ENCODE results near the gene DNAH17.

Gene DNAH17

DNA sequence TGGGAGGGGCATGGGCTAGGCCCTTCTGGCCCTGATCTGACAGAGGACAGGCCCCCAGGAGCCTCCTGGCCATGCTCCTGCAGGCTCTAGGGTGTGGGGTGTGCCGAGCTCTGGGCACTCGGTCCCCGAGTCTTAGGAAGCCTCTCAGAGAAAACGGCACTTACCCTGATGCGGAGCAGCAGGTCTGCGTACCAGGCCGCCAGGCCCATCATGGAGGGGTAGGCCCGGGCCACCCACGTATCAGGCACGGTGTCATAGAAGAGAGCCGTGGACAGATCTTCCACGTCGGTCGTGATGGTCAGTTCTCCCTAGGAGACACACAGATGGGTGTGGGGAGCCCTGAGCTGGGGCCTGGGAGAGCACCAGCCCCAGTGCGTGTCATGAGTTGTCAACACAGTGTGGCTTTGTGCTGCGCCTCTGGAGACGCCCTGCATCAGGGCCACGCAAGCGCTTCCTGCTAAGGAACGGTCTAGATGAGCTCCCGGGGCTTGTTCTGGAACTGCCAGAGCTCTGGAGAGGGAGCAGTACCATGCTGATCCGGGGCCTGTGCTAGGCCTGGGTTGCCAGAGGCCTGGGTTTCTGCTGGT lies 150.8 kb downstream of the DNAH17 start:
- Histone ChIP-seq H3K9ac (ENCODE audit: low read length in 2 of 2) (no peak overlapping the region), H3K27ac (ENCODE audit: low read length) (no peak overlapping the region), H3K36me3 (ENCODE audit: control insufficient read depth in 2 of 2, insufficient read depth in 2 of 2, low read length in 2 of 2) (peaks cover 11 to 22% of the 10 kb centered on the region in 2 donors), H3K4me1 (ENCODE audit: control insufficient read depth, insufficient read depth, low read length) (peaks cover 8% of the 10 kb centered on the region), H3K4me3 (ENCODE audit: low read length in 2 of 2) (no peak overlapping the region), H3K9me3 (ENCODE audit: control insufficient read depth in 2 of 2, low read length in 2 of 2) (no peaks in the 10 kb centered on the region), H3K27me3 (ENCODE audit: control insufficient read depth in 1 of 2, insufficient read depth in 2 of 2, low read length in 2 of 2) (no peaks in the 10 kb centered on the region)

DNA sequence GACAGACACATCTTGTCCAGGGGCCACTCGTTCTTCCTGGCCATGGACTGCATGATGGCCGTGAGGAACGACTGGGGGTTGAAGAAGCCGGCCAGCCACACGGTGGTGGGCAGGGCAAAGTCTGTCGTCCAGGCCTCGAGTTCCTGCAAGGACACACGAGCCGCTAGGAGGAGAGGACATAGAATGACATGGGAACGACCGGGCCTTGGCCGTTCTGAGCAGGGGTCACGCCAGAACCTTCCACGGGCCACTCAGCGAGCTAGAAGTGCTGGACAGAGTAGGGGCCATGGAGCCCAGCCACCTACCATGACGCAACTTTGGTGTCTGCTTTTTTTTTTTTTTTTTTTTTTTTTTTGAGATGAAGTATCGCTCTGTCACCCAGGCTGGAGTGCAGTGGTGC lies 151.8 kb downstream of the DNAH17 start:
- H3K27me3 ChIP-seq (ENCODE audit: control insufficient read depth in 1 of 2, insufficient read depth in 2 of 2, low read length in 2 of 2) = no peaks in the 10 kb centered on the region
- H3K9ac ChIP-seq (ENCODE audit: low read length in 2 of 2) = no peak overlapping the region
- H3K4me1 ChIP-seq (ENCODE audit: control insufficient read depth, insufficient read depth, low read length) = peaks cover 11% of the 10 kb centered on the region
- no peak overlapping the region for H3K27ac ChIP-seq (ENCODE audit: low read length)
- peaks cover 15 to 28% of the 10 kb centered on the region in 2 donors for H3K36me3 ChIP-seq (ENCODE audit: control insufficient read depth in 2 of 2, insufficient read depth in 2 of 2, low read length in 2 of 2)
- H3K9me3 ChIP-seq (ENCODE audit: control insufficient read depth in 2 of 2, low read length in 2 of 2) = no peaks in the 10 kb centered on the region
- H3K4me3 ChIP-seq (ENCODE audit: low read length in 2 of 2) = no peak overlapping the region

DNA sequence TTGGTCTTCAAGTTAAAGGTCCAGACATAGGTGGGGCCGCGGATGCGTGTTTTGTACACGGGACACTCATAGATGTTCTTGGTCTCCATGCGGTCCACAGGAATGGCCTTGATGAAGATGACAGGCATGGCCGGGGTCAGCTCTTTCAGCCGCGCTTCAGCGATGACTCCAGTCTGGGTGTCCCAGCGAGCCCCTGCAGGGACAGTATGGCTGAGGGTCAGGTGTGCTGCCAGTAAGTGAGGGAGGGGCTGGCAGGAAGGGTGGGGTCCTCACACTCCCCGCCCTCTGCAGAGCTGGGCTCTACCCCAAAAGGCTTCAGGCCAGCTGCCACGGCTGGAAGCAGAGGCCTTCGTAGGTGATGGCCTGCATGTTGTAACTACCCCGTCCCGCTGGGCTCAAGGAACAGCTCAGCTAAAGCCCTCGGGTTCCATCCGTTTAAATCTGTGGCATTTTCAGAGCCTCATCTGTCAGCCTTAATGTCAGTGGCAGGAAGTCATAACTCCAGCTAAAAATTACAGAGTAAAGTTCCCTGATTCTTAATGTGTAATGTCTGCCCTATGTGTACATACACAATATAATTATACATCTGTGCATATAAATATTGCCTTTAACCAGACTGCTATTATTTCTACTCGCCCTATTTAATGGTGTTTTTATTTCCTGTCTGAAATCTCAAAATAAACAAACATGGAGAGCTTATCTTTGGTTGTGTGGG lies 153.1 kb downstream of the DNAH17 start:
- peaks cover 17% of the 10 kb centered on the region for H3K4me1 ChIP-seq (ENCODE audit: control insufficient read depth, insufficient read depth, low read length)
- H3K9me3 ChIP-seq (ENCODE audit: control insufficient read depth in 2 of 2, low read length in 2 of 2) = no peaks in the 10 kb centered on the region
- no peak overlapping the region for H3K27ac ChIP-seq (ENCODE audit: low read length)
- no peak overlapping the region for H3K9ac ChIP-seq (ENCODE audit: low read length in 2 of 2)
- H3K27me3 ChIP-seq (ENCODE audit: control insufficient read depth in 1 of 2, insufficient read depth in 2 of 2, low read length in 2 of 2) = no peaks in the 10 kb centered on the region
- no peak overlapping the region for H3K4me3 ChIP-seq (ENCODE audit: low read length in 2 of 2)
- H3K36me3 ChIP-seq (ENCODE audit: control insufficient read depth in 2 of 2, insufficient read depth in 2 of 2, low read length in 2 of 2) = peaks cover 20 to 34% of the 10 kb centered on the region in 2 donors

DNA sequence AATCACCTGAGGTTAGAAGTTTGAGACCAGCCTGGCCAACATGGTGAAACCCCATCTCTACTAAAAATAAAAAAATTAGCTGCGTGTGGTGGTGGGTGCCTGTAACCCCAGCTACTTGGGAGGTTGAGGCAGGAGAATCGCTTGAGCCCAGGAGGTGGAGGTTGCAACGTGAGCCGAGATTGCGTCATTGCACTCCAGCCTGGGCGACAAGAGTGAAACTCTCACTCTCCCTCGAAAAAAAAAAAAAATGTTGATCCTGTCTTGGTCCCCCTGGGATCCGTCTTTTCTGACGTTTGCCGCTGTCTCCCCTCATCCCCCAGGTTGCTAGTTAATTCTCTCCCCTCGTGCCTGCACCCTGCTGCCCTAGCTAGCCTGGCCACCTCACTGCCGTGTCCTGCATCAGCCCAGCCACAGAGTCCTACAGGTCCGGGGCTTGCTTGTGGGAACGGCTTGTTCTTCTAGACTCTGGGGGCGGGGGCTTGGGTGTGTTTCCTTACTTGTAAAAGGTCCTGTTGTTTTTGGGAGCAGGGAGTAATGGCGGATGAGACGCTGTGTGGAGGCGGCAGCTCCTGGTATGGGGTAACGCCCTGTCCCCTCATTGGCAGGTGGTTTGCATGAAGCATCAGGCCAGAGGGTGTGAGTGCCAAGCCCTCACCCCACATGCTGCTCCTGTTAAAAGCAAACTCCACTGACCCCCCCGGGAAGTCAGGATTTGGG lies 154.2 kb downstream of the DNAH17 start:
- H3K27ac ChIP-seq (ENCODE audit: low read length) = no peak overlapping the region
- H3K9me3 ChIP-seq (ENCODE audit: control insufficient read depth in 2 of 2, low read length in 2 of 2) = no peaks in the 10 kb centered on the region
- H3K9ac ChIP-seq (ENCODE audit: low read length in 2 of 2) = no peak overlapping the region
- no peaks in the 10 kb centered on the region for H3K27me3 ChIP-seq (ENCODE audit: control insufficient read depth in 1 of 2, insufficient read depth in 2 of 2, low read length in 2 of 2)
- H3K36me3 ChIP-seq (ENCODE audit: control insufficient read depth in 2 of 2, insufficient read depth in 2 of 2, low read length in 2 of 2) = peaks cover 20 to 34% of the 10 kb centered on the region in 2 donors
- H3K4me3 ChIP-seq (ENCODE audit: low read length in 2 of 2) = no peak overlapping the region
- peaks cover 11% of the 10 kb centered on the region for H3K4me1 ChIP-seq (ENCODE audit: control insufficient read depth, insufficient read depth, low read length)

- H3K9ac ChIP-seq (ENCODE audit: low read length in 2 of 2) = no peak overlapping the region
- H3K4me1 ChIP-seq (ENCODE audit: control insufficient read depth, insufficient read depth, low read length) = peaks cover 14% of the 10 kb centered on the region
Measured at GRCh38 chr17:78422267-78422605, 155.0 kb downstream of the DNAH17 start.

DNA sequence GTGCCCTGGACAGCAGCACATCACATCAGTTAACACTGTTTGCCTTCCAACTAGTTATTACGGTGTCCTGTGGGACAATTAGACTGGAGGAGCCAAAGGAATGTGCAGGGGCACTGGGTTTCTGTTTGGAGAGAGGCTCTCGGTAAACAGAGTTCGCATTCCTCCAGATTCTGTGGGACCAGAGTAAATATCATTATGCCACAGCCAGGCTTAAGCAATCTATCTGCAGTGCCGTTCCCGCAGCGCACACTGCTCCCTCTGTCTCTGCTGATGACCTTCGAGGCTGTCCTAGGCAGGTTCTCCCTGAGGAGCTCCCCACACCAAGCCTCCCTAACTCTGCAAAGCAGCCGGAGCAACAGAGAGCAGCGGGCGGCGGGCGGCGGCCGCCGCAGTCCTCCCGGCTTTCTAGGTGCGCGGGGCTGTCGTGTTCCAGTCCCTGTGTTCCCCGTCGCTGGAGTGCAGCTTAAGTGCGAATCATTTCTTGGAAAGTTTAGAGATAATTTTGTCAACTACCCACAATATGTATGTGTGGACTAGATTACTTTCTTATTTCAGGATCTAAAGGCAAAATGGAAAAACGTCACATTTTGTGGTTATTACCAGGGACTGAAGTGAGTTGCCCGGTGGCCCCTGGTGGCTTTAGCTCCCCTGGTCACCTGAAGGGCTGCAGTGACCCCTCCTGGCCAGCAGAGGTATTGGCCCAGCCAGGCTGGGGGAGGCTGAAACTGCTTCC lies 155.5 kb downstream of the DNAH17 start:
- Histone ChIP-seq H3K27ac (ENCODE audit: low read length) (no peak overlapping the region), H3K4me3 (ENCODE audit: low read length in 2 of 2) (no peak overlapping the region), H3K27me3 (ENCODE audit: control insufficient read depth in 1 of 2, insufficient read depth in 2 of 2, low read length in 2 of 2) (no peaks in the 10 kb centered on the region), H3K4me1 (ENCODE audit: control insufficient read depth, insufficient read depth, low read length) (peaks cover 19% of the 10 kb centered on the region), H3K9ac (ENCODE audit: low read length in 2 of 2) (no peak overlapping the region), H3K36me3 (ENCODE audit: control insufficient read depth in 2 of 2, insufficient read depth in 2 of 2, low read length in 2 of 2) (peaks cover 20 to 33% of the 10 kb centered on the region in 2 donors), H3K9me3 (ENCODE audit: control insufficient read depth in 2 of 2, low read length in 2 of 2) (no peaks in the 10 kb centered on the region)

More at GRCh38 chr17:78422267-78422605, 155.0 kb downstream of the DNAH17 start:
- no peak overlapping the region for H3K27ac ChIP-seq (ENCODE audit: low read length)
- H3K27me3 ChIP-seq (ENCODE audit: control insufficient read depth in 1 of 2, insufficient read depth in 2 of 2, low read length in 2 of 2) = no peaks in the 10 kb centered on the region
- no peaks in the 10 kb centered on the region for H3K9me3 ChIP-seq (ENCODE audit: control insufficient read depth in 2 of 2, low read length in 2 of 2)
- no peak overlapping the region for H3K4me3 ChIP-seq (ENCODE audit: low read length in 2 of 2)
- peaks cover 20 to 34% of the 10 kb centered on the region in 2 donors for H3K36me3 ChIP-seq (ENCODE audit: control insufficient read depth in 2 of 2, insufficient read depth in 2 of 2, low read length in 2 of 2)

DNA sequence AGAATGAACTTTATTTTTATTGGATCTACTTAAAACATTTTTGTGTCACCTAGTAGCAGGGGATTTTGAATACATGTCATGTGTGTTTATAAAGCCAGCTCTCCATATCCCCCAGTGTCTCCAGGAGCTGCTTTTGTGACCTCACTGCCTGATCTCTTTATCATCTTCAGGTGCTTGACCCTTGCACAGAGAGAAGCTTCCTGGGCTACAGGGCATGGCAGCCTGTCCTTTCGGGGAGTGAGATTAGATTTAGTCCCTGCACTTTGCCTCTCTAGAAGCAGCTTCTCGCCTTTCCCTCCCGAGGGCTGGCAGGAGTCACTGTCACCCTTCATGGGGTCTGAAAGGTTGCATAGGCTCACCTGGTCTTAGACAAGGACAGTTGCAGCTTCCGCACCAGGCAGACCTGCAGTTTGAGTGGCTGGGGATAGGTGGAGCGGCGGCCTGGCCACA lies 156.1 kb downstream of the DNAH17 start:
- H3K4me3 ChIP-seq (ENCODE audit: low read length in 2 of 2) = no peak overlapping the region
- peaks cover 25% of the 10 kb centered on the region for H3K4me1 ChIP-seq (ENCODE audit: control insufficient read depth, insufficient read depth, low read length)
- no peaks in the 10 kb centered on the region for H3K27me3 ChIP-seq (ENCODE audit: control insufficient read depth in 1 of 2, insufficient read depth in 2 of 2, low read length in 2 of 2)
- H3K27ac ChIP-seq (ENCODE audit: low read length) = no peak overlapping the region
- H3K9ac ChIP-seq (ENCODE audit: low read length in 2 of 2) = no peak overlapping the region
- H3K36me3 ChIP-seq (ENCODE audit: control insufficient read depth in 2 of 2, insufficient read depth in 2 of 2, low read length in 2 of 2) = peaks cover 20 to 32% of the 10 kb centered on the region in 2 donors
- H3K9me3 ChIP-seq (ENCODE audit: control insufficient read depth in 2 of 2, low read length in 2 of 2) = no peaks in the 10 kb centered on the region

DNA sequence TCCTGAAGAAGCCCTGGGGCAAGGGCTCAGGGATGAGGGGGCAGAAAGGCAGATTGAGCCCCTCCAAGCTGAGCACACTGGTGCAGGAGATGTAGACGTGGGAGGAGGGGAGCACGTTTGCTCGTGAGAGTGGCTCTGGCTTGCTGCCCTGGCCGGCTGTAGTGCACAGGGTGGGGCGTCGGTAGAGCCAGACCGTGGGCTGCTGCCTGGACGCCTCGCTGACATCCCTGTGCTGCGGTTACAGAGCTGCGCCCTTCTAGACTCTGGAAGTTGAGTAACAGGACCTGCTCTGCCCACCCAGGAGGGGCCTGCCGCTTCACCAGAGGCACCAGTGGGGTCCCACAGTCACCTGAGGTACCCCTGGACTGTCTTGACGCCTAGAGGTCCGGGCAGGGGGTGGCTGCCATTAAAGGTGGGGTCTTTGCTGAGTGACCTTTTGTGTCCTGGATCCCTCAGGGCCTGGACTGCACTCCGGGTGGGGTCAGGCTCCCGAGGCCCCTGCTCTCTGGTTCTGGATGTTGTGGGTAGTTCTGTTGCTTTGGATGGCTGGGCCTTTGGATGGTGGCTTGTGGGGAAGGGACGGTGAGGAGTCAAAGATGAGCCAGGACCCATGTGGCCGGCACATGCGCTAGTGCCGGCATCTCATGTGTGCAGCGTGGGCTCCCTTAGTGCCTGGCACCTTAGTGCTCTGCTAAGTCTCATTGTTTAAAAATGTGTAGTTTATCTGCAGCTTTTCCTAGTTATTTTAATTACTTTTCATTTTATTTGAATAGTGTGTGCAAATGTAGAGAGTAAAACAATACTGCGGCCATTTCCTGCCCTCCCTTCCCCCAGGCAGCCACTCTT lies 157.0 kb downstream of the DNAH17 start:
- H3K36me3 ChIP-seq (ENCODE audit: control insufficient read depth in 2 of 2, insufficient read depth in 2 of 2, low read length in 2 of 2) = peaks cover 20 to 28% of the 10 kb centered on the region in 2 donors
- no peak overlapping the region for H3K27ac ChIP-seq (ENCODE audit: low read length)
- H3K27me3 ChIP-seq (ENCODE audit: control insufficient read depth in 1 of 2, insufficient read depth in 2 of 2, low read length in 2 of 2) = no peaks in the 10 kb centered on the region
- no peak overlapping the region for H3K9ac ChIP-seq (ENCODE audit: low read length in 2 of 2)
- peaks cover 31% of the 10 kb centered on the region for H3K4me1 ChIP-seq (ENCODE audit: control insufficient read depth, insufficient read depth, low read length)
- H3K4me3 ChIP-seq (ENCODE audit: low read length in 2 of 2) = no peak overlapping the region
- no peaks in the 10 kb centered on the region for H3K9me3 ChIP-seq (ENCODE audit: control insufficient read depth in 2 of 2, low read length in 2 of 2)

GRCh38 chr17:78418326-78419026 lies 158.7 kb downstream of the DNAH17 start:
- no peak overlapping the region for H3K27ac ChIP-seq (ENCODE audit: low read length)
- H3K36me3 ChIP-seq (ENCODE audit: control insufficient read depth in 2 of 2, insufficient read depth in 2 of 2, low read length in 2 of 2) = peaks cover 12 to 20% of the 10 kb centered on the region in 2 donors
- H3K27me3 ChIP-seq (ENCODE audit: control insufficient read depth in 1 of 2, insufficient read depth in 2 of 2, low read length in 2 of 2) = no peaks in the 10 kb centered on the region
- H3K4me3 ChIP-seq (ENCODE audit: low read length in 2 of 2) = no peak overlapping the region
- no peaks in the 10 kb centered on the region for H3K9me3 ChIP-seq (ENCODE audit: control insufficient read depth in 2 of 2, low read length in 2 of 2)
- no peak overlapping the region for H3K9ac ChIP-seq (ENCODE audit: low read length in 2 of 2)
- peaks cover 31% of the 10 kb centered on the region for H3K4me1 ChIP-seq (ENCODE audit: control insufficient read depth, insufficient read depth, low read length)

Measured in stomach smooth muscle (tissue), 2 donors.